ENCODE measurements around the gene ATPAF1. TPM values are rescaled to one million over a fixed set of nuclear protein-coding genes. Genes with fewer than 3 reads are reported as not detected.
A peak's percentile ranks its signal among the peaks of the same experiment; 100 is the strongest.

ATPAF1 gene
- total RNA-seq, 1 donor from 2014 or later = 29.2 TPM

GRCh38 chr1:46603858-46604549 is 64.2 kb downstream of the ATPAF1 start, which contains the start of gene MKNK1:
Gene MKNK1, minus strand, starts transcription at chr1:46604268. Its CDS starts 20,941 bp downstream, at chr1:46583327.
- Histone ChIP-seq H3K27me3 (ENCODE audit: control insufficient read depth, insufficient read depth, low read length) (no peaks in the 10 kb centered on the region), H3K4me3 (ENCODE audit: low read depth, low read length) (peak within 1 kb of the TSS; percentile 90), H3K36me3 (ENCODE audit: control insufficient read depth, insufficient read depth, low read length) (peaks cover 5% of the 10 kb centered on the region)
- DNase-seq (ENCODE audit: low read depth) (peak; percentile 85), FAIRE-seq (no peak)
- no peak for TF ChIP-seq CTCF (IDR thresholded peaks at IDR 0.05; ENCODE audit: insufficient read depth, low read length, severe bottlenecking)

GRCh38 chr1:46603481-46603857 is 64.7 kb downstream of the ATPAF1 start:
- Histone ChIP-seq H3K27me3 (ENCODE audit: control insufficient read depth, insufficient read depth, low read length) (no peaks in the 10 kb centered on the region), H3K36me3 (ENCODE audit: control insufficient read depth, insufficient read depth, low read length) (peaks cover 1% of the 10 kb centered on the region), H3K4me3 (ENCODE audit: low read depth, low read length) (peak overlapping the region; percentile 90)
- no peak for TF ChIP-seq CTCF (IDR thresholded peaks at IDR 0.05; ENCODE audit: insufficient read depth, low read length, severe bottlenecking)
- no peak for DNase-seq (ENCODE audit: low read depth)
- no peak for FAIRE-seq

GRCh38 chr1:46601257-46602007 is 66.7 kb downstream of the ATPAF1 start:
- Histone ChIP-seq H3K4me3 (ENCODE audit: low read depth, low read length) (no peak overlapping the region), H3K27me3 (ENCODE audit: control insufficient read depth, insufficient read depth, low read length) (no peaks in the 10 kb centered on the region), H3K36me3 (ENCODE audit: control insufficient read depth, insufficient read depth, low read length) (no peaks in the 10 kb centered on the region)
- no peak for DNase-seq (ENCODE audit: low read depth)
- no peak for FAIRE-seq
- TF ChIP-seq CTCF (IDR thresholded peaks at IDR 0.05; ENCODE audit: insufficient read depth, low read length, severe bottlenecking) = no peak

GRCh38 chr1:46599059-46599970 is 68.8 kb downstream of the ATPAF1 start:
- Histone ChIP-seq H3K36me3 (ENCODE audit: control insufficient read depth, insufficient read depth, low read length) (no peaks in the 10 kb centered on the region), H3K4me3 (ENCODE audit: low read depth, low read length) (no peak overlapping the region), H3K27me3 (ENCODE audit: control insufficient read depth, insufficient read depth, low read length) (no peaks in the 10 kb centered on the region)
- DNase-seq (ENCODE audit: low read depth) (no peak), FAIRE-seq (no peak)
- TF ChIP-seq CTCF (IDR thresholded peaks at IDR 0.05; ENCODE audit: insufficient read depth, low read length, severe bottlenecking) = no peak

- no peaks in the 10 kb centered on the region for H3K27me3 ChIP-seq (ENCODE audit: control insufficient read depth, insufficient read depth, low read length)
- DNase-seq (ENCODE audit: low read depth) (no peak), FAIRE-seq (no peak)
- TF ChIP-seq CTCF (IDR thresholded peaks at IDR 0.05; ENCODE audit: insufficient read depth, low read length, severe bottlenecking) = no peak
- H3K36me3 ChIP-seq (ENCODE audit: control insufficient read depth, insufficient read depth, low read length) = peaks cover 7% of the 10 kb centered on the region
- no peak overlapping the region for H3K4me3 ChIP-seq (ENCODE audit: low read depth, low read length)
These were observed 71.3 kb downstream of the ATPAF1 start for GRCh38 chr1:46596846-46597245.
